ENCODE measurements around the gene SMU1.
"Not testable (repeated sequence)": the region's sequence is repeated elsewhere in the genome, so short reads cannot be mapped to it uniquely, and the experiment has no call there.

The SMU1 gene

DNA sequence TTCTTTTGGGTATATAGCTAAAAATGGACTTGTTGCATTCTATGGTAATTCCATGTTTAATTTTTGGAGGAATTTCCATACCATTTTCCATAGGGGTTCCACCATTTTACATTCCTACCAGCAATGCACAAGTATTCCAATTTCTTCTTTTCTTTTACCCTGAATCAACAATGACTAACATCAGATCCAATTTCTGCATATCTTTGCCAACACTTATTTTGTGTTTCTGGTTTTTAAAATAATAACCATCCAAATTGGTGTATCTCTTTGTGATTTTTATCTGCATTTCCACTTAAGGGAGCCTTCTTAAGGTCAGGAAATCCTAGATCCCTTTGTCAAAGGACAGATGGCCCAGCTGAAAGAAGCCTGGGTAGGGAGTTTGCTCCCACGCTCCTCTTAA is 29.5 kb upstream of the SMU1 start:
- DNase-seq (ENCODE audit: low read depth, low spot score): no peak

DNA sequence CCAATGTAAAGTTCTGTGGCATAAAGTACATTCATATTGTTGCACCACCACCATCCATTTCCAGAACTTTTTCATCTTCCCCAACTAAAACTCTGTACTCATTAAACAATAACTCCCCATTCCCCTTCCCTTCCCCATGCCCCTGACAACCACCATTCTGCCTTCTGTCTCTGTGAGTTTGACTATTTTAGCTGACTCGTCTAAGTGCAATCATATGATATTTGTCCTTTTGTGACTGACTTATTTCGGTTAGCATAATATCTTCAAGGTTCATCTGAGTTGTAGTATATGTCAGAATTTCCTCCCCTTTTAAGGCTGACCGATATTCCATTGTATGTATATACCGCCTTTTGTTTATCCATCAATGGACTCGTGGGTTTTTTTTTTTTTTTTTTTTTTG is 29.0 kb upstream of the SMU1 start:
- no peak for DNase-seq (ENCODE audit: low read depth, low spot score)

DNA sequence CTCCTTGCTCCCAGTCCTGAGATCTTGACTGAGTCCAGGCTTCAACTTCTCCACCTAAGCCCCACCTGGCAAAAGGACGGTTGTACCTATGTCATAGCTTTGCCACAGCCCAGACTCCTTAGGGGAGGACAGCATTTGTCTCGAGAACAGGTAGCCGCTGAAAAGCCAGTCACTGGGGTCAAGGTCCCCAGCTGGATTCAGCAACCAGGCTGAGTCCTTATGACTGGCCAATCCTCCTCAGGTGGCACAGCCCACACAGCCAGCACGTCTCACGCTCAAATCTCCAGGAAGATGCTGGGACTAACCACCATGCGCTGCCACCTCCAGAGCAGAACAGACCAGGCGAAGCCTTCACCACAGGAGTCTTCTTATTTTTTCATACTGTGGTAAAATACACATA is 27.9 kb upstream of the SMU1 start:
- no peak for DNase-seq (ENCODE audit: low read depth, low spot score)

DNA sequence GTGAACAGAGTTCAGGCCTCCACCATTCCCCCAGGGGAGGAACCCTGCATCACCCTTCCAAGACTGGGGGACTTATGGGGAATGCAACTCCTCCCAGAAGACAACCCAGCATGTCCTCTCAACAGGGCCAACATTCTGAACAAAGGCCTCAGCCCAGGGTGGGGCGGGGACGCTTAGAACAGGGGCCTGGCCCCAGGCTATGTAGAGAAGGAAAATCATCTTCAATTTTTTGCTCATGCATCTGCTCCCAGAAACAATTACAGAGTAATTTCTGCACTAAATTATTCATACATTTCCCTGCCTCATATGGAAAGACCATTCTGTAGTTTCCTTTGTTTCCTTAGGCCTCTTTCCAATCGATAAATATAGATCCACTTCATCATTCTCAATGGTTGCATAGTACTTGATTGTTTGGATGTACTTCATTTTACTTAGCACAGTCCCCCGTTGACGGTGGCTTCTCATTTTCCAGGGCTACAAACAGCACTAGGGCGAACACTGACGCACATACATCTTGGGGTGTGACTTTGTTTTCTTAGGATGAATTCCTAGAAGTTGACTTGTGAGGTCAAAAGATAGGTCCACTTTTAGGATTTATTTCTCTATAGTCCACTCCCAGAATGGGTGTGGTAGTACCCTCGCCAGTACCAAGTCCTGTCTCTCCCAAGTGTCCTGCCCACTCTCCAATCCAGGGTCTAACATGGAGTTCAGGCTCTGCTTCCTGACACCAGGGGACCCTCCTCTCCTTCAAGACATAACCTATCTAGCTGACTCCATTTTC is 27.2 kb upstream of the SMU1 start:
- DNase-seq (ENCODE audit: low read depth, low spot score): no peak

DNA sequence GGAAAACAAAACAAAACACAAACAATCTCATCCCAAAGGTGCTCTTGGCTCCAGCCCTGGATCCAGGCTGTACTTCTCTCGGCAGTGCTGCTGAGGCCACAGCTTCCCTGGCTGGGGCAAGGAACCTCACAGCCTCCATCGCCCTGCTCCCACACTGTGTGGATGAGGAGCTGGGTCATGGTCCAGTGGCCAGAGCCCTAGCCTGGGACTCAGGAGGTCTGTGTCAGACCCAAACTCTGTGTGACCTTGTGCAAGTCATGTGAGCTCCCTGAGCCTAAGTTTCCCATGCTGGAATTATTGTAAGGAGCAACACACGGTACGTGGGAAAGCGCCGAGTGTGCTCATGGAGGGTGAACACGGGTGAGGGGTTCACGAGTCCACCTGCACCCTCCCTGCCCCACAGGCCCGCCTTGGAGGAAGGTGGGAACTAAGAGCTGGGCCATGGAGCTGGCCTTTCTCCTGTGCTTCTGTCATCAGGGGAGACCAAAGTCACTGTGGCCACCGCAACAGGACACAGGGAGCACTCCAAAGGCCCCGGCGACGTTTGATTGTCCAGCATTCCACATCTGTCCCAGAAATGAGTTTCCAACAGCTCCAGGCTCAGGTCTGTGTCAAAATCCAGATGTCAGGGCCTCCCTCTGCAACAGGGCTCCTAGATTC is 26.2 kb upstream of the SMU1 start:
- DNase-seq (ENCODE audit: low read depth, low spot score): no peak

DNA sequence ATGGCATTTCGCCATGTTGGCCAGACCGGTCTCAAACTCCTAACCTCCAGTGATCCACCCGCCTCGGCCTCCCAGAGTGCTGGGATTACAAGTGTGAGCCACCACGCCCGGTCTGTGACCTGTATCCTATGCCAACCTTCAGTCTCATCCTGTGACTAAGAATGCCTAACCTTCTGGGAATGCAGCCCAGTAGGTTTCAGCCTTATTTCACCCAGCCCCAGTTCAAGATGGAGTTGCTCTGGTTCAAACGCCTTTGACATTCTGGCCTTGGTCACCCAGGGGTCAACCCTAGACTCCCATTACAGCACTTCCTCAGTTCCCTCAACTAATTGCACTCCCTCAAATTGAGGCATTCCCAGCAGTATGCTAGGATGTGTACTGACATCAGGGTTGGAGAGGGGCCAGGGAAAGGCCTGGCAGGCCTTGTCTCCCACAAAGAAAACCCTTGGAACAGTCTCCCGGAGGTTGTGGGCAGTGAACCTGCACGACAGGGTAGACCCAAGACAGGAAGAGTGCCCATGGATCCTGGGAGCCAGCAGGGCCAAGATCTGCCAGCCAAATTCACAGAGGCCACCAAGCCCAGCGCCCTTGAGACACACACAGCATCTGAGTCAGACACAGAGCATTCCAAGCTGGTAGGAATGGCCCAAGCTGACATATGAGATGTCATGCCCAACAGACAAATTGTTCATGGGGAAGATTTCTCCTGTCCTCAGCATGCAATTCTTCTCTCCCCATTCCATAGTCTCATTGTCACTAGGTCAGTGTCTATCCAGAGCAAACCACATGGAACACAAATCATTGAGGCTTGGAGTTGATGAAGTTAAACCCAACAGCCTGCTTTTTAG is 24.9 kb upstream of the SMU1 start:
- no peak for DNase-seq (ENCODE audit: low read depth, low spot score)

DNA sequence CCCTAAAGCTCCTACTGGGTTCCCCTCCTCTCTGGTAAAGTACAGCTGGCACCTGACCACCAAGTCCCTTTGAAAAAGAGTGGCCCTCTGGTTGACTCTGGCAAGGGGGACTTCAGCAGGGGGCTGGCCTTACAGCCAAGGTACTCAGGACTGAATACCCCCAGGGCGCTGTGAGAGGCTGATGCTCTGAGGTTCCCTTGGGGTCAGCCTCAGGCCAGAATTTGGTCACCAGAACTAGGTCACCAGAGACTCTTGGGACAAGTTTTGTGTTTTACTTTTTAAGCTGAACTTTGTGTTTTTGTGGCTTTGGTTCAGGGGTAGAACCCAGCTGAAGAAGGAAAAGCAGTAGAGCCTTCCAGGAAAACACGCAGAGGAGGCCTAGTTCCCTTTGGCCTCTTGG is 23.3 kb upstream of the SMU1 start:
- no peak for DNase-seq (ENCODE audit: low read depth, low spot score)

DNA sequence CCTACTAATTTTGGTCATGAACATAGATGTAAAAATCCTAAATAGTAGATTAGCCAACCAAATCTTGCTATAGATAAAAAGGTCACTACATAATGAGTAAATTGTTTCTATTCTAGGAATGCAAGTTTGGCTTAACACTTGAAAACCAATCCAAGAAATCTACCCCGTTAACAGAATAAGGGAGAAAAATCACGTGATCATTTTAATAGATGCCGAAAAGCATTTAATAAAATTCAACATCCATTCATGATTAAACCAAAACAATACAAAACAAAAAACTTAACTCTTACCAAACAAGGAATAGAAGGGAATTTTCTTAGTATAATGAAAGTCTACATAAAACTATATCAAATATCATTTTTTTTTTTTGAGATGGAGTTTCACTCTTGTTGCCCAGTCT is 20.7 kb upstream of the SMU1 start:
- DNase-seq (ENCODE audit: low read depth, low spot score): no peak

DNA sequence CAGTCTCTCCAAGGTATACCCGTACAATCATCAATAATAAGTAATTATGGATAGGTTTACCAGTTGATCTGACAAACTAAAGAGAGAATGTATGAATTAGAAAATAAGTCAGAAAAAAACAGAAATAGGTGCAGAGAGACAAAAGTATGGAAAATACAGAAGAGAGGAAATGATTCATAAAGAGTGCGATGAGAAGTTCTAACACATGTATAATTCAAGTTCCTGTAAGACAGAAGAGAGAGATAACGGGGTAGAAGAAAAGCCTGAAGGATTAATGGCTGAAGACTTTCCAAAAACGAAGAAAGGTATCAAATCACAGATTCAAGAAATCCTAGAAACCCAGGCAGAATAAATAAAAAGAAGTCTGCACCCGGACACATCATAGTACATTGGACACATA is 16.2 kb upstream of the SMU1 start:
- DNase-seq (ENCODE audit: low read depth, low spot score): no peak

DNA sequence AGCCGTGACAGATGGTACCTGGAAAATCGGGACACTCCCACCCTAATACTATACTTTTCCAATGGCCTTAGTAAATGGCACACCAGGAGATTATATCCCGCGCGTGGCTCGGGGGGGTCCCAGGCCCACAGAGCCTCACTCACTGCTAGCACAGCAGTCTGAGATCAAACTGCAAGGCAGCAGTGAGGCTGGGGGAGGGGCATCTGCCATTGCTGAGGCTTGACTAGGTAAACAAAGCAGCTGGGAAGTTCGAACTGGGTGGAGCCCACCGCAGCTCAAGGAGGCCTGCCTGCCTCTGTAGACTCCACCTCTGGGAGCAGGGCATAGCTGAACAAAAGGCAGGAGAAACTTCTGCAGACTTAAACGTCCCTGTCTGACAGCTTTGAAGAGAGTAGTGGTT is 9.2 kb upstream of the SMU1 start:
- not testable (repeated sequence) for DNase-seq (ENCODE audit: low read depth, low spot score)

DNA sequence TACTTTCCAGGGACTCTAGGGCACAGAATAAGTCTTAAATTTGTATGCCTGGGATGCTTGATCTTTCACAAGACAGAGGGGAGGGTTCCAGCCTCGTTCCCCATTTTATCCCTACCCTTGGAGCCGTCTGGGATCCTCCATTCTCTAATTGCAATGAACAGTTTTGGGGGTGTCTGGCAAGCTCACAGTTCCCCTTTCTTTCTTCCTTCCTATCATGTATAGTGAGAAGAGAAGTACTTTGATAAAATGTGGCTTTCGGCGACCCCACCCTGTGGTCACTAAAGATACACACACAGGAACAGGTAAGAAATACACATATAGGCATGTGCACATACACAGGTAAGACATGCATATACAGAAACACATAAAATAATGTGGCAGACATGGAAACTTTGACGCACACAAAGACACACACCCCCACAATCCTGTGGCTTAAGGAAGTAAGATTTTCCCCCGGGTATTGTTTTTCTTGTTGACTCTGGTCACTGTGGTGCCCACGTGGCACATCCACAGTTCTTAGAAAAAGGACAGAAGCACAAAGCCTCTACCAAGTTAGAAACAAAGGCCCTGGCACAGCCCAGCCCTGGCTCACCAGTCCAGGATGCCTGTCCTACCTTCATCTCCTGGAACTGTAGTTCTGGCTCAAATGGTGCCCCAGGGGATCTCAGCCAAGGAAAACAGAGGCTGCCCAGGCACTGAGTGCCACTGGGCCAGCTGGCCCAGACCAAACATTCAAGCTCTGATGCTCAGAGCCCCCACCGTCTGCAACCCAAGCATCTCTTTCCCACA is 6.3 kb upstream of the SMU1 start:
- no peak for DNase-seq (ENCODE audit: low read depth, low spot score)

DNA sequence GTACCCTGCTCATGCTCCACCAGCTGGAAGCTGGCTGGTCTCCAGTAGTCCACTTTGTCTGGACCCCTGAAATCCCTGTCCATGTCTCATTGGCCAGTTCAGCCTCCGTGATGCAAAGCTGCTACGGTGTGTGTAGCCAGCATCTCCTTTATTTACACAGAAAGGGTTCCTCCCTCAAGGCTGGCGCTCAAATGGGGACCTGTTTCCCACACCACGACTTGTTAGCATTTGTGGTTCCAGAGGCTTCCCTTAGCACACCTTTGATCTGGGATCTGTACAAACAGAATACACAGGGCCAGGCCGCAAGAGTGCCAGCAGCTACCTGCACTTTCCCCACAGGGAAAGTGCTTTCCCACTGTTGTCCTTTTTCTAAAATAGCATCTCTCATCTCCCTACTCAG is 5.7 kb upstream of the SMU1 start:
- DNase-seq (ENCODE audit: low read depth, low spot score): no peak

DNA sequence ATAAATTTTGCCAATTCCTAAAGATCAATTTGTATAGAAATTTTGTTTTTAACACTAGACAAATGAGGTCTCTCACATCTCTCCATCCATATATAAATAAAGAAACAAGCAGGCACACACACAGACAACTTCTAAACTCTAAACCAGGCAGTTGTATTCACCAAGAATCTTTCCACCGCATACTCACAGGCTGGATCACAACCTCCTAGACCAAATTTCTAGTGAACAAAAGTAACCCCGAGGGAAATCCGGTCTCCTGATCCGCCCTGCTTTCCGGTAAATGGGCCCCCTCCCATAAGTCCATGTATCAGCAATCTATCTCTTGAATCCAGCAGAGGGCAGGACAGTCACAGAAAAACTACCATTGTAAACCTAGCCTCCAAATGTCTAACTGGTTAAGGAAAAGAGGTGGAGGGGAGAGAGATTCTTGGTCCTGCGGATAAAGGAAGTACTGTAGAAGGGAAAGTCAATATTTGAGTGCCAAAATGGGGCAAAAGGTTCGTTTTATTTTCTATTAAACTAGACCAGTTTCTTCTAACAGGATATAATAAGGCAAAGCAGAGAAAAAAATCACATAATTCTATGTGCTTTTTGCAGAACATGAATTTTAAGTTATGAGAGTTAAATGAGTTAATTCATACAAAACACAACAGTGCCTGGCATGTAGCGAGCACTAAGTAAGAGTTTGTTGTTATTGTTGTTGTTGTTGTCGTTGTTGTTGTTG is 4.8 kb upstream of the SMU1 start:
- DNase-seq (ENCODE audit: low read depth, low spot score): peak; percentile 77

DNA sequence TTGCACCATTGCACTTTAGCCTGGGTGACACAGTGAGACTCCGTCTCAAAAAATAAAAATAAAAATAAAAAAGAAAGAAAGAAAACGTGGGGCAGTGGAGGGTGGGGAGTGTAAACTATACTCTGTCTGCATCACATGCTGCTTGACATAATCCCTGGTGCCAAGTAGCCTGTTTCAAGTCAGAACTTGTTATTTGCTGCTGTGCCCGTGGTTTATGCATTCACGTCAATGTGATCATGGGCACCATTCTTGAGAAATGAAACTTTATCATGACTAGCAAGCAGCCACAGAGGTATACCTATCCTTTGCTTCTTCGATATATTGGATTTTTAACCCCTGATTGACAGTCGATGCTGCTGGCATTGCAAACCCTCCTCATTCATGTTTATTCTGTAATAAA is 4.1 kb upstream of the SMU1 start:
- no peak for DNase-seq (ENCODE audit: low read depth, low spot score)

DNA sequence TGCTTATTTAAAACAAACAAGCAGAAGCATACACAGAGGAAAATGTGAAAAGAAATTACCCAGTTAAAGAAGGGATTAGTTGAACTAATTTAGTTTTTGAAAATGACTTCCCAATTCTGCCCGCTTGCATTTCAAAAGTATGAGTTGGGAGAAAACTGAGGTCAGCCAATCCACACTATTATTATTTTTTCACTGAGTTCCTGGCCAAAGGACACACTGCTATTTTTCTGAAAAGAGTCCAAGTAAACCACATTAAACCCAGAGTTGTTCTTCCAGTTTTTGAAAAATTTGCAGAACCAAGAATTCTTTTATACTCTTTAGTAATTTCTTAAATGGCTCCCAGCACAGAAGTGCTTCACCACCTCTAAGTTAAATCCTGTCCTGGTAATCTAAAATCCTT is 7.5 kb downstream of the SMU1 start:
- no peak for DNase-seq (ENCODE audit: low read depth, low spot score)

DNA sequence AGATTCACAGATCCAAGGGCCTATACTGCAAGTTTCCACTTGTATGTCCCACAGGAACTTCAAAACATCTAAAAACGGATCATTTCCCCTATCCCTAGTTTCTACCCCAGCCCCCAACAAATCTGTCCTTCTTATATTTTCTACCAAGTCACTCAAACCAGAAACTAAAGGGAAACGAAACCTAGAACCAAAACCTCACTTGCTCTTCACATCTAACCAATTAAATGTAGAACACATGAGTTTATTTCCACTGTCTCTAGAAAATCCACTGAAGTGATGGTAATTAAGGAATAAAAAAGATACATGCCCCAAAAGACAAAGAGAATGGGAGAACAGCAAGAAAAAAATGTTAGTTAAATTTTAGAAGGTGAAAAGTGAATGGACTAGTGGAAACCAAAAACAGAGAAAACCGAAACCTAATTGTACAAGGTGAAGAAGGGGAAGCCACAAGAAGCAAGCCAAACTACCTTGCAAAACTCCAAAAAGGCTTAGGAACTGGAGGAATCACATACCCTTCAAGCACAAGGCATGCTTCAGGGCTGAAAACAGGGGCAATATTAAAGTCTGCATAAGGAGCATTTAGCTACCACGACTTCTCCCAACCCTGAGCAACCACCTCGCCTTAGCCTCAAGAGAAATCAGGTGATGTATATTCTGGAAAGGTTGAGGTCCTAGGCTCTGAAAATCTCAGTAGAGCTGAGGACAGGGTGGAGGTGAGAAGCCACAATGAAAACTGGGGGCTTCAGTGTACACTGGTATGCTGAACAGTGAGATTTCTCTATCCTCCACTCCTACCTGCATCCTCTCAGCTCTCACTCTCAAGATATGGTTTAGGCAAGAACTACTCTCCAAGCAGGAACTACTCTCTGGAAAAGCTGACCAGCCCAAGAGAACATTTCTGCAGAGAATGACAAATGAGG is 11.1 kb downstream of the SMU1 start:
- no peak for DNase-seq (ENCODE audit: low read depth, low spot score)

DNA sequence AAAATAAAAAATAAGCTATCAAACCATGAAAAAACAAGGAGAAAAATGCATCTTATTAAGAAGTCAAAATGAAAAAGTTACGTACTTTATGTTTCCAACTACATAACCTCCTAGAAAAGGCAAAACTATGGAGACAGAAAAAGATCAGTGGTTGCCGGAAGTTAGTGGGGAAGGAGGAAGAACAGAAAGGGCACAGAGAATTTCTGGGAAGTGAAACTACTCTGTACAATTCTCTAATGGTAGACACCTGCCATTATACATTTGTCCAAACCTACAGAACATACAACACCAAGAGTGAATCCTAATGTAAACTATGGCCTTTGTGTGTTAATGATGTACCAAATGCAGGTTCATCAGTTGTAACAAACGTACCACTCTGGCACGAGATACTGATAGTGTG is 25.3 kb downstream of the SMU1 start:
- DNase-seq (ENCODE audit: low read depth, low spot score): no peak

DNA sequence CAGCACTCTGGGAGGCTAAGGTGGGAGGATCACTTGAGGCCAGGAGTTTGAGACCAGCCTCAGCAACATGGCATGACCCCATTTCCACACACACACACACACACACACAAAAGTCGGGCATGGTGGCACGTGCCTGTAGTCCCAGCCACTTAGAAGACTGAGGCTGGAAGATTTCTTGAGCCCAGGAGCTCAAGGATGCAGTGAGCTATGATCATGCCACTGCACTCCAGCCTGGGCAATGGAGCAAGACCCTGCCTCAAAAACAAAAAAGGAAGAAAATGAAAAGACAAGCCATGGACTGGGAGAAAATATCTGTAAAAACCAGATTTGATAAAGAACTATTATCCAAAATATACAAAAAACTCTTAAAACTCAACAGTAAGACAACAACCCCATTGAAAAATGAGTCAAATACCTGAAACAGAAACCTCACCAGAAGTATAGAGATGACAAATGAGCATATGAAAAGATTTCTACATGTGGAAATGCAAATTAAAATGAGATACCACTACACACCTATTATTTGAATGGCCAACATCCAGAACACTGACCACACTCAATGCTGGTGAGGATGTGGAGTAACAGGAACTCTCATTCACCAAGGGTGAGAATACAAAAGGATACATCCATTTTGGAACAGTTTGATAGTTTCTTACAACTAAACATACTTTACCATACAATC is 26.7 kb downstream of the SMU1 start:
- DNase-seq (ENCODE audit: low read depth, low spot score): no peak

DNA sequence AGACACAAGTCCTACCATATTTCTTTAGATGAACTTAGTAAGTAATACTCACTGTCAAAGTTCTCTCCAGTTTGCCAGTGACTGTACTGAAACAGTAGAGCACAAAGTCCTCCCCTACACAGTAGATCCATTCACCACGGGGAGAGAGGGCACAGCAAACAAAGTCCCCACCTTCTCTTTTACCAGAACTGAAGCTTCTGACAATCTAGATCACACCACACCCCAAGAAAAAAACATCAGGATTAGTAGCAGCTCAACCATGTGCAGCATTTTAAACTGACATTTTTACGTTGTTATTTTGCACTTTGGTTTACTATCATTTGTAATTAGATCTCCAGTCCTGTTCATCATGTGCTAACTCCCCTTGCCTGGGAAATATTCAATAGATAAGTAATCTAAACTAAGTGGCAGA is 28.4 kb downstream of the SMU1 start:
- no peak for DNase-seq (ENCODE audit: low read depth, low spot score)

DNA sequence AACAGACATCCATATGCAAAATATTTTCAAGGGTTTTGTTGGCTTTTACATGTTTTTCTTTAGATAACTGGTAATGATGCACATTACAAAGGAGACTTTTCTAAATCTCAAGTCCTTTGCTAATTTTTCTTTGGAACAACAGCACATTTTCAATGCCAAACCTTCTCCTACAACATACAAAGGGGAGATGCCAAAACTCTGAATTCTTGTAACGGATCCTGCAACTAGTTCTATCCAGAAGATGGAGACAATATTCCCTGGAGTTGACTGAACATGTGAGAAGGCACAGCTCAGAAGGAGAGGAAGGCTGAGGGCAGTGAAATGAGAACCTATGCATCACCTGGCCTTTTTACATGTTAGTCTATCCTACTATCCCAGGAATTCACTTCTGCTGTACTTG is 30.4 kb downstream of the SMU1 start:
- no peak for DNase-seq (ENCODE audit: low read depth, low spot score)

All from iPS DF 19.7 (cell line).